ENCODE data around the gene LAMC3. TPM values are rescaled to one million over a fixed set of nuclear protein-coding genes. Genes with fewer than 3 reads are reported as not detected.

Gene LAMC3
- total RNA-seq, 1 donor from 2014 or later = not detected

DNA sequence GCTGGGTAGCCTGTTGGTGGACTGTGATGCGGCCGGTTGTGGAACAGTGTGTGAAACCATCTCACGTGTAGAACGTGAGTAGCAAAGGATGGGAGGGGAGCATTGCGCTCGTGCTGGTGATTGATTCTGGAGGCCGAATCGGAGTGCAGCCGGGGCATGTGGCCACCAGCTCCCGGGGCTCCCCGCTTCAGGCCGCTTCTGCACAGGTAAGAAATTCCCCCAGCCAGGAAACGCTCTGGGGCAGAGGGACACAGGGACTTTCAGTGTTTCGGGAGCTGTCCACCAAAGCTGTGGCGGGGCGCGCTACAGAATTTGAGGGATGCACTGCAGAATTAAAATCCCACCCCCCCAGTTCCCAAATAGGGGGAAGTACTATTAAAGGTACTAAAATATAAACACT, 41.9 kb downstream of the LAMC3 start:
- no peak overlapping the region for H3K27ac ChIP-seq
- H3K9me3 Mint-ChIP-seq = no peaks in the 10 kb centered on the region
- H3K4me3 ChIP-seq = no peak overlapping the region
- no peaks in the 10 kb centered on the region for H3K36me3 ChIP-seq
- peaks cover 6% of the 10 kb centered on the region for H3K27me3 Mint-ChIP-seq (ENCODE audit: insufficient read depth, low read depth)
- H3K4me2 ChIP-seq = no peak overlapping the region
- peaks cover 1% of the 10 kb centered on the region for H3K36me3 Mint-ChIP-seq
- H4K20me1 ChIP-seq (ENCODE audit: low read depth) = no peaks in the 10 kb centered on the region
- H3F3A ChIP-seq (ENCODE audit: low read depth) = no peaks in the 10 kb centered on the region
- no peaks in the 10 kb centered on the region for H3K4me1 Mint-ChIP-seq
- H3K4me3 Mint-ChIP-seq = no peak overlapping the region
- H3K27me3 ChIP-seq = no peaks in the 10 kb centered on the region
- no peak overlapping the region for H3K9ac ChIP-seq
- H3K4me1 ChIP-seq = no peaks in the 10 kb centered on the region
- H3K79me2 ChIP-seq (ENCODE audit: low read depth) = no peaks in the 10 kb centered on the region
- DNase-seq (ENCODE audit: low spot score) = no peak
- no peak overlapping the region for H2AFZ ChIP-seq (replicated peaks)
- TF ChIP-seq EZH2 (IDR thresholded peaks at IDR 0.05) (no peak), EZH2phosphoT487 (IDR thresholded peaks at IDR 0.05) (no peak)
- TF ChIP-seq, protein P1, sequence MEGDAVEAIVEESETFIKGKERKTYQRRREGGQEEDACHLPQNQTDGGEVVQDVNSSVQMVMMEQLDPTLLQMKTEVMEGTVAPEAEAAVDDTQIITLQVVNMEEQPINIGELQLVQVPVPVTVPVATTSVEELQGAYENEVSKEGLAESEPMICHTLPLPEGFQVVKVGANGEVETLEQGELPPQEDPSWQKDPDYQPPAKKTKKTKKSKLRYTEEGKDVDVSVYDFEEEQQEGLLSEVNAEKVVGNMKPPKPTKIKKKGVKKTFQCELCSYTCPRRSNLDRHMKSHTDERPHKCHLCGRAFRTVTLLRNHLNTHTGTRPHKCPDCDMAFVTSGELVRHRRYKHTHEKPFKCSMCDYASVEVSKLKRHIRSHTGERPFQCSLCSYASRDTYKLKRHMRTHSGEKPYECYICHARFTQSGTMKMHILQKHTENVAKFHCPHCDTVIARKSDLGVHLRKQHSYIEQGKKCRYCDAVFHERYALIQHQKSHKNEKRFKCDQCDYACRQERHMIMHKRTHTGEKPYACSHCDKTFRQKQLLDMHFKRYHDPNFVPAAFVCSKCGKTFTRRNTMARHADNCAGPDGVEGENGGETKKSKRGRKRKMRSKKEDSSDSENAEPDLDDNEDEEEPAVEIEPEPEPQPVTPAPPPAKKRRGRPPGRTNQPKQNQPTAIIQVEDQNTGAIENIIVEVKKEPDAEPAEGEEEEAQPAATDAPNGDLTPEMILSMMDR (IDR thresholded peaks at IDR 0.05) = no peak
- H3K27ac Mint-ChIP-seq = no peak overlapping the region
- H3K9me3 ChIP-seq (ENCODE audit: low read depth) = no peaks in the 10 kb centered on the region

DNA sequence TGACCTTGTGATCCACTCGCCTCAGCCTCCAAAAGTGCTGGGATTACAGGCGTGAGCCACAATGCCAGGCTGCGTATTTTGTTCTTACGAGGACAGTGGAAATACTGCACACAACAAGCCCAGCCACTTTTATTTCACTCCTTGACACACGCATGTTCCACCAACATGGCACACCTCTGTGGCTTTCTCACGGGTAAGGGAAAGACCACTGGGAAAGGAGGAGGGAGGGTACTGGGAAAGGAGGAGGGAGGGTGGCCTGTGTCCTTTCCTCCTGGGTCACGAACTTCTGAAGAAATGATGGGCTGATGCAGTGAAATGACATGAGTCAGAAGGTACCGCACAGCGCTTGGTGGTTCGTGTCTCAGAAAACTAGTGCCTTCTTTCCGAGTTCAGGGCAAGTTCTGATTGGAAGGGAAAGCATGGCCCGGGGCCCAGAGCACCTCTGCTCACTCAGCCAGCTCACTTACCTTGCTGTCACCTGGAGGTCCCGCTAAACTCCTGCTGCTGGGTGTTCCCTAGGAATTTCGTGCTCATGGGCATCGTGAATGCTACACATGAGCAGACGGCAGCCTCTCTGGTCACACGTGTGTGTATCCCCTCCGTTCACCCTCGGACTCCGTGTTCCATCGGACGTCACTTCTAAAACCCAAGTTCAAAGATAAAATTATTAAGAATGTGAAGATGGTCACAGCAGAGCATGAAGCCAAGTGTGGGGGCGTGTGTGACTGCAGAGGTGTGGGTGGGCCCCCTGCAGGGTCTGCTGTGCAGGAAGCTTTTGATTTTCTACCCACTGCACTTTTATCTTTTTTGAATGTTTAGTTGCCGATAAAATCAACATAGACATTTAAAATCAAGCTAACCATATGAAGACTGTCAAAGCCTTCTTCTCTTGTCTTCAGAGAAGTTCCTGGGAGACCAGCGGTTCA, 42.9 kb downstream of the LAMC3 start:
- no peak for DNase-seq (ENCODE audit: low spot score)
- H3K27ac ChIP-seq = no peak overlapping the region
- H3K4me3 ChIP-seq = no peak overlapping the region

DNA sequence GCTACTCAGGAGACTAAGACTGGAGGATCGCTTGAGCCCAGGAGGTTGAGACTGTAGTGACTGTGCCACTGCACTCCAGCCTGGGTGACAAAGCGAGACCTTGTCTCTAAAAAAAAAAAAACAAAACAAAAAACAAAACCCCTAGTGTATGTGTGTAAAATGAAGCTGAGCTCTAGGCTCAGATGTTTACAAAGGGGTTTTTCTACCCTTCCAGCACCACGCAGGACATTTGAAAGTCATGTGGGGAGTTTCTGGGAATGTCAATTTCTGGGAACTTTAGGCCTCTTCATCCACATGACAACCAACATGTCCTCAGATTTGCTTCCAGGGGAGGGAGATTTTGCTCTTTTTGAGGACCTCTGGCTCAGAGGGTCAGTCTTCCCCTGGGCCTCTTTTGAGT, 44.9 kb downstream of the LAMC3 start:
- Histone ChIP-seq H3F3A (ENCODE audit: low read depth) (no peaks in the 10 kb centered on the region), H3K36me3 (no peaks in the 10 kb centered on the region), H3K4me1 (no peaks in the 10 kb centered on the region), H2AFZ (replicated peaks) (no peak overlapping the region), H3K9ac (no peak overlapping the region), H3K27me3 (no peaks in the 10 kb centered on the region), H3K4me2 (no peak overlapping the region), H3K9me3 (ENCODE audit: low read depth) (no peaks in the 10 kb centered on the region), H4K20me1 (ENCODE audit: low read depth) (no peaks in the 10 kb centered on the region), H3K27ac (no peak overlapping the region), H3K4me3 (no peak overlapping the region), H3K79me2 (ENCODE audit: low read depth) (no peaks in the 10 kb centered on the region)
- no peak for TF ChIP-seq EZH2phosphoT487 (IDR thresholded peaks at IDR 0.05)
- TF ChIP-seq EZH2 (IDR thresholded peaks at IDR 0.05) = no peak
- TF ChIP-seq, protein P1 (IDR thresholded peaks at IDR 0.05) = no peak
- Mint-ChIP-seq H3K4me1 (no peaks in the 10 kb centered on the region), H3K9me3 (no peaks in the 10 kb centered on the region), H3K4me3 (no peak overlapping the region), H3K27ac (no peak overlapping the region), H3K27me3 (ENCODE audit: insufficient read depth, low read depth) (peaks cover 4% of the 10 kb centered on the region), H3K36me3 (peaks cover 1% of the 10 kb centered on the region)
- no peak for DNase-seq (ENCODE audit: low spot score)

More for the DNA sequence above, 42.9 kb downstream of the LAMC3 start:
- Histone ChIP-seq H3K9me3 (ENCODE audit: low read depth) (no peaks in the 10 kb centered on the region), H3K9ac (no peak overlapping the region), H3F3A (ENCODE audit: low read depth) (no peaks in the 10 kb centered on the region), H2AFZ (replicated peaks) (no peak overlapping the region), H3K79me2 (ENCODE audit: low read depth) (no peaks in the 10 kb centered on the region), H3K27me3 (no peaks in the 10 kb centered on the region), H4K20me1 (ENCODE audit: low read depth) (no peaks in the 10 kb centered on the region), H3K4me2 (no peak overlapping the region), H3K36me3 (no peaks in the 10 kb centered on the region), H3K4me1 (no peaks in the 10 kb centered on the region)
- Mint-ChIP-seq H3K4me1 (no peaks in the 10 kb centered on the region), H3K9me3 (no peaks in the 10 kb centered on the region), H3K36me3 (peaks cover 1% of the 10 kb centered on the region), H3K4me3 (no peak overlapping the region), H3K27ac (no peak overlapping the region), H3K27me3 (ENCODE audit: insufficient read depth, low read depth) (peaks cover 6% of the 10 kb centered on the region)
- TF ChIP-seq, protein P1 (IDR thresholded peaks at IDR 0.05) = no peak
- TF ChIP-seq EZH2 (IDR thresholded peaks at IDR 0.05) (no peak), EZH2phosphoT487 (IDR thresholded peaks at IDR 0.05) (no peak)

Measured in neural progenitor cell (in vitro differentiated cells).